Measurements from ENCODE around the gene LIN7B. TPM values are rescaled to one million over a fixed set of nuclear protein-coding genes. Genes with fewer than 3 reads are reported as not detected.

LIN7B gene
- total and polyA plus RNA-seq, 2 of the 13 experiments (the other 11 are each of a cell fraction or from before 2014, with no cell fraction given) = 5.3 to 7.6 TPM

- TF ChIP-seq ZNF574 (CRISPR knock-in tag; IDR thresholded peaks at IDR 0.05) = no peak; the same call in 1 of the 2 replicates
- no peak; the same call in 1 of the 2 replicates for TF ChIP-seq ZXDC (CRISPR knock-in tag; IDR thresholded peaks at IDR 0.05)
- no peak for TF ChIP-seq HMGXB3 (CRISPR knock-in tag; IDR thresholded peaks at IDR 0.05; ENCODE audit: borderline replicate concordance)
- peak; percentile 40; the same call in 1 of the 2 replicates for TF ChIP-seq KAT8 (CRISPR knock-in tag; IDR thresholded peaks at IDR 0.05)
- TF ChIP-seq ZNF33B (CRISPR knock-in tag; IDR thresholded peaks at IDR 0.05) = 0 out of 2 replicates have a peak, but pooled peaks have one; percentile 36
- no peak for TF ChIP-seq TRIM24 (CRISPR knock-in tag; IDR thresholded peaks at IDR 0.05)
- TF ChIP-seq ZNF430 (CRISPR knock-in tag; IDR thresholded peaks at IDR 0.05) = no peak; the same call in 1 of the 2 replicates
- peak; percentile 57; the same call in 1 of the 2 replicates for TF ChIP-seq ESRRA (CRISPR knock-in tag; IDR thresholded peaks at IDR 0.05; ENCODE audit: low read depth)
- TF ChIP-seq HNF4A (CRISPR knock-in tag; IDR thresholded peaks at IDR 0.05) = peak; percentile 47
- TF ChIP-seq ZIK1 (CRISPR knock-in tag; IDR thresholded peaks at IDR 0.05; ENCODE audit: borderline replicate concordance, low read depth) = peak; percentile 49; the same call in 1 of the 2 replicates
- TF ChIP-seq ZNF24 (IDR thresholded peaks at IDR 0.05) = no peak
- TF ChIP-seq SRSF4 (IDR thresholded peaks at IDR 0.05; ENCODE audit: low read depth, low read length, poor library complexity, severe bottlenecking) = no peak
- no peak for TF ChIP-seq ZNF260 (CRISPR knock-in tag; IDR thresholded peaks at IDR 0.05; ENCODE audit: borderline replicate concordance, low read depth)
- no peak for TF ChIP-seq TGIF2 (CRISPR knock-in tag; IDR thresholded peaks at IDR 0.05)
- TF ChIP-seq NONO (IDR thresholded peaks at IDR 0.05) = no peak
- TF ChIP-seq NONO (CRISPR knock-in tag; conservative IDR thresholded peaks at IDR 0.05) = 0 out of 2 replicates have a peak, but pooled peaks have one; percentile 61
- TF ChIP-seq CBFB (CRISPR knock-in tag; IDR thresholded peaks at IDR 0.05) = no peak
Measured at GRCh38 chr19:49150106-49150943, 36.2 kb downstream of the LIN7B start (continued).

Data from HepG2 (cell line).